NCI-H526 treated with DMSO at 0.1 percent for 48 hours (cell line): ENCODE measurements around the gene PTPA.

ENCODE experiments used
- DNase-seq: peaks from one replicate; lab custom pipeline; 2025; lab: John Stamatoyannopoulos, UW

PTPA gene

GRCh38 chr9:129081388-129081904 lies 29.8 kb upstream of the PTPA start:
- no peak for DNase-seq

- no peak for DNase-seq
Measured at GRCh38 chr9:129084087-129084486, 27.1 kb upstream of the PTPA start.

GRCh38 chr9:129089246-129089645 lies 22.0 kb upstream of the PTPA start:
- DNase-seq: no peak

- no peak for DNase-seq
Measured at GRCh38 chr9:129093602-129094386, 17.4 kb upstream of the PTPA start.

- DNase-seq: no peak
Measured at GRCh38 chr9:129094387-129095169, 16.6 kb upstream of the PTPA start.

- no peak for DNase-seq
Measured at GRCh38 chr9:129095170-129095667, 16.0 kb upstream of the PTPA start.

- no peak for DNase-seq
Measured at GRCh38 chr9:129095908-129096307, 15.3 kb upstream of the PTPA start.

- DNase-seq: no peak
Measured at GRCh38 chr9:129097671-129098306, 13.4 kb upstream of the PTPA start.

- DNase-seq: no peak
Measured at GRCh38 chr9:129098328-129098727, 12.9 kb upstream of the PTPA start.

- DNase-seq: no peak
Measured at GRCh38 chr9:129100383-129101169, 10.6 kb upstream of the PTPA start.

GRCh38 chr9:129101279-129101678 lies 9.9 kb upstream of the PTPA start:
- DNase-seq: no peak

- no peak for DNase-seq
Measured at GRCh38 chr9:129102095-129102525, 9.1 kb upstream of the PTPA start.

- peak; percentile 4 for DNase-seq
Measured at GRCh38 chr9:129102791-129103594, 8.2 kb upstream of the PTPA start.

GRCh38 chr9:129103595-129103965 lies 7.6 kb upstream of the PTPA start:
- DNase-seq: no peak

- no peak for DNase-seq
Measured at GRCh38 chr9:129104051-129104450, 7.2 kb upstream of the PTPA start.

GRCh38 chr9:129105857-129106694 lies 5.1 kb upstream of the PTPA start:
- DNase-seq: no peak

GRCh38 chr9:129107651-129108050 lies 3.6 kb upstream of the PTPA start:
- no peak for DNase-seq

- DNase-seq: no peak
Measured at GRCh38 chr9:129108083-129108804, 3.0 kb upstream of the PTPA start.
